Calu3 (cell line): ENCODE data around the gene PPP1R15B. TPM values are rescaled to one million over a fixed set of nuclear protein-coding genes. Genes with fewer than 3 reads are reported as not detected.
A peak's percentile ranks its signal among the peaks of the same experiment; 100 is the strongest.

Experiments
- BruUV-seq: library from RNA; stranded (reverse); fragments of 400-500 nt; replicated peaks from 2 replicates; lab custom pipeline; 2021; lab: Mats Ljungman, UMichigan
- CTCF ChIA-PET: fragments of 300-600 bp; sonication (Branson Sonifier 250); formaldehyde crosslinking; loops from one replicate; lab custom pipeline; 2022; ENCODE audit warnings: antibody characterized with exemption; lab: Charles Lee
- DNase-seq: peaks from one replicate; pipeline ENCODE4 v3.0.0; 2022
- H3K27ac Mint-ChIP-seq: one replicate; pipeline ENCODE4 v1.8.0; 2022; ENCODE audit warnings: mixed read lengths; ENCODE audit not compliant: unreplicated experiment
- H3K27me3 Mint-ChIP-seq: one replicate; pipeline ENCODE4 v1.8.0; 2022; ENCODE audit warnings: mixed read lengths; ENCODE audit not compliant: unreplicated experiment
- H3K36me3 Mint-ChIP-seq: one replicate; pipeline ENCODE4 v1.8.0; 2022; ENCODE audit warnings: mild to moderate bottlenecking, moderate library complexity, mixed read lengths; ENCODE audit not compliant: insufficient read depth, unreplicated experiment
- H3K4me1 Mint-ChIP-seq: one replicate; pipeline ENCODE4 v1.8.0; 2022; ENCODE audit warnings: mild to moderate bottlenecking, low read depth, mixed read lengths; ENCODE audit not compliant: unreplicated experiment
- H3K4me3 Mint-ChIP-seq: one replicate; pipeline ENCODE4 v1.8.0; 2022; ENCODE audit warnings: mild to moderate bottlenecking, low read depth, moderate library complexity, mixed read lengths; ENCODE audit not compliant: unreplicated experiment
- H3K9me3 Mint-ChIP-seq: one replicate; pipeline ENCODE4 v1.8.0; 2022; ENCODE audit warnings: low read depth, mixed read lengths; ENCODE audit not compliant: unreplicated experiment
- CTCF ChIP-seq: fragments of 200-600 bp; IDR thresholded peaks from one replicate; pipeline ENCODE4 v1.8.0; 2022; ENCODE audit warnings: antibody characterized with exemption; ENCODE audit not compliant: unreplicated experiment
- intact Hi-C: fragments of 100-400 bp; cut with micrococcal nuclease; formaldehyde crosslinking; loops from one replicate; pipeline ENCODE4 v1.10.0; 2022; ENCODE audit not compliant: unreplicated experiment
- total RNA-seq: library from RNA; stranded (reverse); gene quantifications from 2 replicates; pipeline ENCODE4 v1.2.3, GENCODE V29; 2022

Gene PPP1R15B
- total RNA-seq, 1 experiment from 2014 or later: 68.8 TPM

GRCh38 chr1:204413170-204413535, 1.5 kb upstream of the PPP1R15B start:
- Mint-ChIP-seq H3K36me3 (peaks cover 68% of the 10 kb centered on the region), H3K27ac (peak overlapping the region; percentile 97), H3K27me3 (no peaks in the 10 kb centered on the region), H3K4me1 (peaks cover 37% of the 10 kb centered on the region), H3K9me3 (no peaks in the 10 kb centered on the region), H3K4me3 (peak overlapping the region; percentile 96)
- intact Hi-C loops: no loop called here
- no TSS peak for BruUV-seq
- TF ChIP-seq CTCF: no peak
- CTCF ChIA-PET: interaction anchor here (1.5 kb wide), 1 partner anchor 90 kb away, joined by 3 read pairs; no protein-coding TSS in a partner anchor
- no peak for DNase-seq

GRCh38 chr1:204410688-204411450, 748 bp downstream of the PPP1R15B start:
- peaks cover 17% of the 10 kb centered on the region for H3K4me1 Mint-ChIP-seq
- TF ChIP-seq CTCF: no peak
- intact Hi-C loops: no loop called here
- CTCF ChIA-PET: interaction anchor here (1.0 to 4.7 kb wide), 3 partner anchors 12 to 29 kb away, joined by 7 to 30 read pairs (median 8); no protein-coding TSS in a partner anchor
- H3K27me3 Mint-ChIP-seq: no peaks in the 10 kb centered on the region
- H3K27ac Mint-ChIP-seq: peak overlapping the region; percentile 97
- H3K9me3 Mint-ChIP-seq: no peaks in the 10 kb centered on the region
- peak overlapping the region; percentile 96 for H3K4me3 Mint-ChIP-seq
- TSS peak; percentile 48 for BruUV-seq
- H3K36me3 Mint-ChIP-seq: peaks cover 75% of the 10 kb centered on the region
- DNase-seq: peak; percentile 57

- CTCF ChIA-PET: interaction anchor here (0.8 to 4.7 kb wide), 4 partner anchors 12 to 93 kb away, joined by 3 to 30 read pairs (median 8); no protein-coding TSS in a partner anchor
- no peak for DNase-seq
- TF ChIP-seq CTCF: no peak
- intact Hi-C loops: no loop called here
- BruUV-seq: no TSS peak
- H3K27ac Mint-ChIP-seq: peak overlapping the region; percentile 97
- H3K36me3 Mint-ChIP-seq: peaks cover 83% of the 10 kb centered on the region
- H3K27me3 Mint-ChIP-seq: no peaks in the 10 kb centered on the region
- H3K9me3 Mint-ChIP-seq: no peaks in the 10 kb centered on the region
- peaks cover 17% of the 10 kb centered on the region for H3K4me1 Mint-ChIP-seq
- H3K4me3 Mint-ChIP-seq: peak overlapping the region; percentile 96
Observed at GRCh38 chr1:204409836-204410687, 1.6 kb downstream of the PPP1R15B start.

GRCh38 chr1:204409123-204409522, 2.5 kb downstream of the PPP1R15B start:
- CTCF ChIA-PET: interaction anchor here (1.6 to 4.7 kb wide), 3 partner anchors 11 to 97 kb away, joined by 3 to 30 read pairs (median 8); no protein-coding TSS in a partner anchor
- Mint-ChIP-seq H3K4me1 (peaks cover 12% of the 10 kb centered on the region), H3K27me3 (no peaks in the 10 kb centered on the region), H3K4me3 (peak overlapping the region; percentile 96), H3K27ac (peak overlapping the region; percentile 97), H3K9me3 (no peaks in the 10 kb centered on the region), H3K36me3 (peaks cover 92% of the 10 kb centered on the region)
- DNase-seq: no peak
- no TSS peak for BruUV-seq
- intact Hi-C loops: no loop called here
- no peak for TF ChIP-seq CTCF
